Heart right ventricle (tissue), 16 donors: ENCODE data around the gene TSPYL6. TPM values are rescaled to one million over a fixed set of nuclear protein-coding genes. Genes with fewer than 3 reads are reported as not detected.

Source experiments
- ATAC-seq, 8 donors: fragments of 200-7000 bp; cut with Tn5 transposase; one replicate each; pipeline ENCODE4 v1.9.1; 2020; ENCODE audit warnings: mild to moderate bottlenecking in 8 of 8, moderate library complexity in 8 of 8, moderate number of reproducible peaks in 1 of 8
- DNase-seq, 2 donors: peaks; one replicate each; pipeline ENCODE4 v3.0.0-alpha.2; 2020
- H3K27ac ChIP-seq, 10 donors: fragments of 200-600 bp; sonication (generic) in 2 of 10; one replicate each; pipeline versions ENCODE4 v1.5.0 to v1.8.0; 2020 to 2022; ENCODE audit warnings: mild to moderate bottlenecking in 3 of 10
- H3K27me3 ChIP-seq, 7 donors: fragments of 200-600 bp; one replicate each; pipeline ENCODE4 v1.8.0; 2021 to 2022; ENCODE audit warnings: mild to moderate bottlenecking in 2 of 7
- H3K36me3 ChIP-seq, 9 donors: fragments of 200-600 bp; sonication (generic) in 1 of 9; one replicate each; pipeline versions ENCODE4 v1.5.0 to v1.8.0; 2020 to 2022; ENCODE audit warnings: mild to moderate bottlenecking in 2 of 9
- H3K4me1 ChIP-seq, 9 donors: fragments of 200-600 bp; sonication (generic) in 1 of 9; one replicate each; pipeline versions ENCODE4 v1.5.0 to v1.8.0; 2020 to 2022; ENCODE audit warnings: mild to moderate bottlenecking in 4 of 9
- H3K4me3 ChIP-seq, 10 donors: fragments of 200-600 bp; sonication (generic) in 2 of 10; one replicate each; pipeline versions ENCODE4 v1.5.0 to v1.8.0; 2020 to 2022; ENCODE audit warnings: mild to moderate bottlenecking in 7 of 10, moderate library complexity in 2 of 10
- H3K9me3 ChIP-seq, 11 donors: fragments of 200-600 bp in 10 of 11; sonication (generic) in 2 of 11; one replicate each; pipeline versions ENCODE4 v1.5.0 to v1.8.0; 2013 to 2022; ENCODE audit warnings: mild to moderate bottlenecking in 2 of 11, control low read depth in 1 of 11, moderate library complexity in 1 of 11
- WGBS, 2 donors: extraction: QIAGEN DNeasy Blood & Tissue Kit; methylation state at CpG; one replicate each; pipeline ENCODE4 v1.1.7; 2013; ENCODE audit warnings: inconsistent platforms in 1 of 2; 5-methylcytosine and 5-hydroxymethylcytosine counted together
- intact Hi-C, 10 donors: fragments of 100-400 bp; cut with DNase I; formaldehyde crosslinking; loops; one replicate each; pipeline versions ENCODE4 v1.11.1 to v1.14.2; 2022
- polyA plus RNA-seq, 2 donors: library from polyadenylated mRNA; stranded (reverse); fragments of 200-250 nt; gene quantifications; one replicate each; pipeline ENCODE4 v1.2.3, GENCODE V29; 2013
- total RNA-seq, 10 donors: library from RNA; stranded (reverse); fragmentation: NEBNext Ultra II Directional in 3 of 10; extraction: Animal tissue kit (Norgen Biotek cat#: 25700) in 3 of 10; gene quantifications; one replicate each; pipeline versions ENCODE4 v1.2.1 to v1.2.4, GENCODE V29; 2021 to 2023
- TF ChIP-seq, protein P1 (sequence below), 9 donors: fragments of 200-600 bp; sonication (generic) in 2 of 9; IDR thresholded peaks; one replicate each; pipeline versions ENCODE4 v1.5.0 to v1.8.0; 2021 to 2022; ENCODE audit warnings: antibody characterized with exemption in 9 of 9, mild to moderate bottlenecking in 5 of 9, moderate library complexity in 1 of 9
- donor health status: Arrhythmogenic right ventricular cardiomyopathy.
- donor health status: ischemic (EF 13 %, LVEDD 7.1; RV severe dilation, severe dysfunction).
- donor health status: healthy with polysubstance abuse.
- donor health status: DM: no; HTN: yes; CAD: no.
- donor health status: DM: no; HTN: no; CAD: no.
- donor health status: ischemic (EF 25% LVEDD 6.9; RV normal size, moderate dysfunction).
- donor health status: ischemic (EF 25% LVEDD 5.7; RV mildly dilated, moderate dysfunction).
- donor health status: healthy.
- donor health status: DM: yes; HTN: yes; CAD: no.
- donor health status: Ischemic cardiomyopathy.
- donor health status: ischemic (EF 35%, LVEDD 5.7; RV mildly dilated, moderate dysfunction).
- donor health status: nonischemic (EF 11% LVEDD 7.7; RV severe dilation, severe dysfunction).
- donor health status: DM: yes; HTN: yes; CAD: no.
- donor health status: PGD.
- donor health status: ischemic (EF 29% LVEDD 5.4; RV normal size, mild dysfunction).
- donor health status: nonischemic (EF 23%, LVEDD 6.1; RV moderate dilation, normal function).

Gene TSPYL6
- total and polyA plus RNA-seq, 12 donors: 0.01 to 0.22 (median 0.20) TPM; not detected in 7

DNA sequence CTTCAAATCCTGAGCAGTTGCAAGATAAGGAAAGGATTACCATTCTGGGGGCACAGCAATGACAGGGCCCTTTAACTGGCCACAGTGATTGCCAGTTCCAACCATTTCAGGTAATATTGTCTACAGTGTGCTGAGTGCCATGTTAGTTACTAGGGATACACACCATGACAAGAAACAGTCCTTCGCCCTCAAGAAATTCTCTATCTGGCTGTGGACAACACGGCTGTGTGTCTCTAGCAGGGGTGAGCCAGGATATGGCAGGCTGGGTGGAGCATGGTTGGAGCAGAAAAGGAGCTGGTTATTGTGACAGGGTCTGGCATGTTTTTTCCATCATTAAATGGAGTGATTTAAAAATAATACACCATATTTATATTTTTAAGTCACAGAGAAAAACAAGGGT lies 31.0 kb downstream of the TSPYL6 start:
- DNase-seq: no peak
- Histone ChIP-seq H3K36me3 (no peaks in the 10 kb centered on the region), H3K27ac (peak overlapping the region in 1 of 10 donors; percentile 32), H3K9me3 (no peaks in the 10 kb centered on the region), H3K27me3 (no peaks in the 10 kb centered on the region), H3K4me3 (no peak overlapping the region), H3K4me1 (peaks cover 0 to 44% (median 24%) of the 10 kb centered on the region in 9 donors)
- TF ChIP-seq, protein P1, sequence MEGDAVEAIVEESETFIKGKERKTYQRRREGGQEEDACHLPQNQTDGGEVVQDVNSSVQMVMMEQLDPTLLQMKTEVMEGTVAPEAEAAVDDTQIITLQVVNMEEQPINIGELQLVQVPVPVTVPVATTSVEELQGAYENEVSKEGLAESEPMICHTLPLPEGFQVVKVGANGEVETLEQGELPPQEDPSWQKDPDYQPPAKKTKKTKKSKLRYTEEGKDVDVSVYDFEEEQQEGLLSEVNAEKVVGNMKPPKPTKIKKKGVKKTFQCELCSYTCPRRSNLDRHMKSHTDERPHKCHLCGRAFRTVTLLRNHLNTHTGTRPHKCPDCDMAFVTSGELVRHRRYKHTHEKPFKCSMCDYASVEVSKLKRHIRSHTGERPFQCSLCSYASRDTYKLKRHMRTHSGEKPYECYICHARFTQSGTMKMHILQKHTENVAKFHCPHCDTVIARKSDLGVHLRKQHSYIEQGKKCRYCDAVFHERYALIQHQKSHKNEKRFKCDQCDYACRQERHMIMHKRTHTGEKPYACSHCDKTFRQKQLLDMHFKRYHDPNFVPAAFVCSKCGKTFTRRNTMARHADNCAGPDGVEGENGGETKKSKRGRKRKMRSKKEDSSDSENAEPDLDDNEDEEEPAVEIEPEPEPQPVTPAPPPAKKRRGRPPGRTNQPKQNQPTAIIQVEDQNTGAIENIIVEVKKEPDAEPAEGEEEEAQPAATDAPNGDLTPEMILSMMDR (IDR thresholded peaks at IDR 0.05): no peak
- 67 to 70% methylated on average over 2 of the region's 2 CpGs for WGBS, 2 donors
- intact Hi-C loops: no loop called here
- peak in 4 of 8 donors; percentile 36 to 77 (median 50) for ATAC-seq

DNA sequence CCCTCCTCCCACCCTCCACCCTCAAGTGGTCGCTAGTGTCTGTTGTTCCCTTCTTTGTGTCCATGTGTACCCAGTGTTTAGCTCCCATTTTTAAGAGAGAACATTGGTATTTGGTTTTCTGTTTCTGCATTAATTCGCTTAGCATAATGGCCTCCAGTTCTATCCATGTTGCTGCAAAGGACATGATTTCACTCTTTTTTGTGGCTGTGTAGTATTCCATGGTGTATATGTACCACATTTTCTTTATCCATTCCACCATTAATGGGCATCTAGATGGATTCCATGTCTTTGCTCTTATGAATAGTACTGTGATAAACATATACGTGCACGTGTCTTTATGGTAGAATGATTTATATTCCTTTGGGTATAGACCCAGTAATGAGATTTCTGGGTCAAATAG lies 42.9 kb downstream of the TSPYL6 start:
- no peak overlapping the region for H3K4me3 ChIP-seq
- peak overlapping the region in 1 of 10 donors; percentile 31 for H3K27ac ChIP-seq
- peaks cover 0 to 27% (median 8%) of the 10 kb centered on the region in 11 donors for H3K9me3 ChIP-seq
- TF ChIP-seq, protein P1 (IDR thresholded peaks at IDR 0.05): no peak
- H3K36me3 ChIP-seq: no peaks in the 10 kb centered on the region
- intact Hi-C loops: loop anchor here in 2 of 10 donors (10.0 kb wide), 1 partner anchor 112 kb away; no protein-coding TSS in a partner anchor
- ATAC-seq: no peak
- H3K27me3 ChIP-seq: no peaks in the 10 kb centered on the region
- no peak for DNase-seq
- peaks cover 0 to 23% (median 16%) of the 10 kb centered on the region in 9 donors for H3K4me1 ChIP-seq
- 97 to 99% methylated on average over 4 of the region's 4 CpGs for WGBS, 2 donors

DNA sequence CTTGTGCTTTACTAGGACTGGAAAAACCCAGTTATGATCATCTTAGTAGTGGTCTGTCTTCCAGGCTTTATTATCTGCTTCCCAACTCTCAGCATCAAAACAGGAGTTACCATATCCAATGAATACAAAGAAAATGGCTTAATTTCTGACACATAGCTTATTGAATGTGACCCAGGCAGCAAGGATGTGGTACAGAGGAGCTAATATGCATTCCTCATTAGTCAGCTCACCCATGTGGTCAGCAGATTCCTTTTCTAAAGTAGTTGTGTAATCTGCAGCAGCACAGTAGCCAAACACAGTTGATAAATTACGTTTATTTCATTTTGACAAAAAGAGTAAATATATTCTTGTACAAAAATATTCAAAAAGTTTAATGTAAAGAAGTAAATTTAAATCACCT lies 43.6 kb downstream of the TSPYL6 start:
- H3K27ac ChIP-seq: peak overlapping the region in 2 of 10 donors; percentile 13 to 31
- H3K36me3 ChIP-seq: no peaks in the 10 kb centered on the region
- WGBS, 2 donors: 56 to 63% methylated on average over 1 of the region's 1 CpG
- H3K4me1 ChIP-seq: peaks cover 2 to 29% (median 22%) of the 10 kb centered on the region in 9 donors
- TF ChIP-seq, protein P1 (IDR thresholded peaks at IDR 0.05): no peak
- no peaks in the 10 kb centered on the region for H3K27me3 ChIP-seq
- no peak overlapping the region for H3K4me3 ChIP-seq
- peak in 6 of 8 donors; percentile 31 to 83 (median 61) for ATAC-seq
- no peak for DNase-seq
- peaks cover 0 to 27% (median 8%) of the 10 kb centered on the region in 11 donors for H3K9me3 ChIP-seq
- intact Hi-C loops: loop anchor here in 2 of 10 donors (10.0 kb wide), 1 partner anchor 112 kb away; no protein-coding TSS in a partner anchor

DNA sequence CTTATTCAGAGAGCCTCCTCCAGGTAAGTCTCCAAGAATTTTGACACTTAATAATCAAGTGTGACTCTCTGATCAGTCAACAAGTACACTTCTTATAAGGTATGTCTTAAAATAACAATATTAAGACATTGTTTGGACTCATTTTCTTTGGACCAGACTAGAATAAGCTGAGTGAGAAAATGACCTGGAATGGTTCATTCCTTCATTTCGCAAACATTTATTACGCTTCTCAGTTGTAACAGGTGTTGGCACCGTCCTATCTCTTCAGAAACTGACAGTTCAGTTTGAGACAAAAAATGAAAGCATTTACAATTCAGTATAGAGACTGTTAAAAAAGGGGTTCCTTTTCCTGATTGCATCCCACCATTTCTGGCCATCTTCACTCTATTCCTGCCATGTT lies 46.6 kb downstream of the TSPYL6 start:
- DNase-seq (no peak), ATAC-seq (peak in 1 of 8 donors; percentile 29)
- Histone ChIP-seq H3K36me3 (no peaks in the 10 kb centered on the region), H3K4me3 (no peak overlapping the region), H3K9me3 (peaks cover 0 to 10% (median 0%) of the 10 kb centered on the region in 11 donors), H3K27ac (peak overlapping the region in 8 of 10 donors; percentile 32 to 84 (median 70)), H3K27me3 (no peaks in the 10 kb centered on the region), H3K4me1 (peaks cover 2 to 42% (median 33%) of the 10 kb centered on the region in 9 donors)
- TF ChIP-seq, protein P1 (IDR thresholded peaks at IDR 0.05): no peak
- 80 to 83% methylated on average over 3 of the region's 3 CpGs for WGBS, 2 donors
- intact Hi-C loops: loop anchor here in 9 of 10 donors (2.0 to 10.0 kb wide), 11 partner anchors 105 to 495 kb away; partner anchors contain the start of gene SPTBN1 (in 5 of the 9)
